HL-60/S4 treated with retinoic acid at 250 ng/mL for 4 days and 3 days (cell line): ENCODE measurements around the gene PPEF2.
"Not testable (repeated sequence)": the region's sequence is repeated elsewhere in the genome, so short reads cannot be mapped to it uniquely, and the experiment has no call there.

Experiments used
- in situ Hi-C: fragments of 300-500 bp; cut with MboI; formaldehyde crosslinking; loops from 2 replicates; pipeline ENCODE4 v1.7.0; 2022; ENCODE audit warnings: low sequenced_read_pairs

PPEF2 gene, protein sequence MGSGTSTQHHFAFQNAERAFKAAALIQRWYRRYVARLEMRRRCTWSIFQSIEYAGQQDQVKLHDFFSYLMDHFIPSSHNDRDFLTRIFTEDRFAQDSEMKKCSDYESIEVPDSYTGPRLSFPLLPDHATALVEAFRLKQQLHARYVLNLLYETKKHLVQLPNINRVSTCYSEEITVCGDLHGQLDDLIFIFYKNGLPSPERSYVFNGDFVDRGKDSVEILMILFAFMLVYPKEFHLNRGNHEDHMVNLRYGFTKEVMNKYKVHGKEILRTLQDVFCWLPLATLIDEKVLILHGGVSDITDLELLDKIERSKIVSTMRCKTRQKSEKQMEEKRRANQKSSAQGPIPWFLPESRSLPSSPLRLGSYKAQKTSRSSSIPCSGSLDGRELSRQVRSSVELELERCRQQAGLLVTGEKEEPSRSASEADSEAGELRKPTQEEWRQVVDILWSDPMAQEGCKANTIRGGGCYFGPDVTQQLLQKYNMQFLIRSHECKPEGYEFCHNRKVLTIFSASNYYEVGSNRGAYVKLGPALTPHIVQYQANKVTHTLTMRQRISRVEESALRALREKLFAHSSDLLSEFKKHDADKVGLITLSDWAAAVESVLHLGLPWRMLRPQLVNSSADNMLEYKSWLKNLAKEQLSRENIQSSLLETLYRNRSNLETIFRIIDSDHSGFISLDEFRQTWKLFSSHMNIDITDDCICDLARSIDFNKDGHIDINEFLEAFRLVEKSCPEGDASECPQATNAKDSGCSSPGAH

DNA sequence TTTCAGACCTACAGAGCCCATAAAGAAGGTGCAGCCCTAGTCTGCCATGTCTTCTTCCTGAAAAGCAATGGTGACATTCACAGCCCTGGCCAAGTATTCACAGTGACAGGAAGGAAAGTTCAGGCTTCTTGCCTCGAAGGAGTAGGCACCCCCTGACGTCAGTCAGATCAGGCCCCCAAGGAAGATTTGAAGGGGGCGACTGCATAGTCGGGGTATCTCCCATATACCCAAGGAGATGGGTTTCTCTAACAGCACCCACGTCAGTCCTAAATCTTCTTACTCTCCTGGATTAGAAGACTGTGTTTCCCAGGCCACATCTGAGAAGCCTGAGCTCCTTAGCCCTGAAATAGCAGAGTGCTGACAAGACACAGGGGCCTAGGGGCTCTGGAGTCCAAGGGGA lies at the start of gene PPEF2:
PPEF2 (minus strand) TSS at position 101 of the 400 bp plus-strand sequence. CDS start 6,127 bp downstream, outside the sequence.
- in situ Hi-C loops, result no loop called here

DNA sequence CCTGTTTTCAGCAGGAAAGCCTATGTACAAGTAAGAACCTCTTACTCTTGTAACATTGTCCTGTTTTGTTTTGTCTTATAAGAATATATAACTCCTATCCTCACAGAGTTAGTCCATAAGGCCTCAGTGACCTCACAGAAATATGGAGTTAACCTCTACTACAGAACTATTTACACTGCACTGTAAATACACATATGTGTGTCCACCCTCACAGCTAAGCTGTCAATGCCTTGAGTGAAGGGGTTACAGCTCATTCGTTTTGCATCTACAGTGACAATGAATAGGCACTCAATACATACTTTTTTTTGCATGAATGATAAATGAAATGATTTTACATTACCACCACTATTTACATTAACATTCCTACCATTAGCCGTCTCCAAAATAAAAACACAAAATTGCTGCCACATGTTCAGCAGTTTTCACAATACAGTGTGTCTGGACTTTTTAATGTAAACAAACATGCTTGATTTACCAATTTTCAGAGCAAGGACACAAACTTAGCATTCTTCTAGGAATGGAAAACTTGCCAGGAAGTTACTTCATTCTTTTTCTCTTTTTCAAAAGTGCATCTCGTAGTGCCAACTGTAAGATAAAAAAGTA lies 48.1 kb upstream of the PPEF2 start:
- in situ Hi-C loops, result no loop called here

DNA sequence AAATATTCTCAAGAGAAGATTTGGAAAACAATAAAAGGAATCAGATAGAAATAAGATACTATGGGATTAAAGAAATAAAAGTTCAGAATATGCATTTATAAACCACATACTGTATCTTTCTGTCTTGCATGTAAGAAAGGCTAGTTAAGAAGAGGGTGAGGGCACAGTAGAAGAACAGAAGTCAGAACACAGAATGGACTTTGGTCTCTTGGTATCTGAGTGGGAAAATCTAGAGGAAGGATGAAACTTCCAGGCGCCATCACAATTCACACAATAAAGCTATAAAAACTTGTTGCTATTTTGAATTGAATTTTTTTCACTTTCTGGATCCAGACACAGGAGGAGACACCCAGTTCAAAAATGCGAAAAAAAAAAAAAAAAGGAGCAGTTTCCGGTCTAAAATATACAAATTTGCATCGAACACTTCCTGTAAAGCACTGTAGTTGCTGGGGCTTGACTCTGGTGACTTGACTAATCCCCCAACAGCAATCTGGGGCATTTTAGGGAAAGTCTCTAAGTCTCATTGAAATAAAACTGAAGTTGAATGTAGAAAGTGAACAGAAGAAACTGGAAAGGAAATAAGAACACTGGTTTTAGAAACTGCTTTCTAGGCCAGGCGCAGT lies 46.7 kb upstream of the PPEF2 start:
- in situ Hi-C loops, result no loop called here

DNA sequence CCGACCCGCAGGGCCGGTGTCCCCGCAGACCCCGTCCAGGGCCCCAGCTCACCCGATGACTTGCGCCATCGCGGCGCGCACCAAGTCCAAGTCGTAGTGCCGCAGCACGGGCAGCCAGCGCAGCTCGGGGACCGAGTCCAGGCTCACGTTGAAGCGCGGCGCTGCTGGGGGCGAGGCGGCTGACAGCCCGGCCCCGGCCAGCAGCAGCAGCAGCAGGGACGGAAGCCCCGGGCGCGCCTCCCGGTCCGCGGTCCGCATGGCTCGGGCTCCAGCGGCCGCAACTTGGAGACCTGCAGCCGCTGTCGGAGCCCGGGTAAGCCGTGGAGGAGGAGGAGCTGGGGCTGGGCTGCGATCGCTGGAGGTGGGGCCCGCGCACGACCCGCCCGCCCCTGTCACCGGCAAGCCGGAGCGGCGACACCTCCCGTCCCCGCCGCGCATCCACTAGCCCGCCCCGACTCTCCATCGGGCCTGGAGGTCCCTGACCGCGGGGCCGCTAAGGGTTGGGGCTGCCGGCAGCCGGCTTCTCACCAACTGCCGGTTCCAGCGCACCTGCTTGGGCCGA lies 38.5 kb upstream of the PPEF2 start, which contains the start of gene NAAA:
NAAA (minus strand) TSS at position 322 of the 562 bp plus-strand sequence; CDS start at position 258, 64 bp downstream.
- in situ Hi-C loops, result no loop called here

DNA sequence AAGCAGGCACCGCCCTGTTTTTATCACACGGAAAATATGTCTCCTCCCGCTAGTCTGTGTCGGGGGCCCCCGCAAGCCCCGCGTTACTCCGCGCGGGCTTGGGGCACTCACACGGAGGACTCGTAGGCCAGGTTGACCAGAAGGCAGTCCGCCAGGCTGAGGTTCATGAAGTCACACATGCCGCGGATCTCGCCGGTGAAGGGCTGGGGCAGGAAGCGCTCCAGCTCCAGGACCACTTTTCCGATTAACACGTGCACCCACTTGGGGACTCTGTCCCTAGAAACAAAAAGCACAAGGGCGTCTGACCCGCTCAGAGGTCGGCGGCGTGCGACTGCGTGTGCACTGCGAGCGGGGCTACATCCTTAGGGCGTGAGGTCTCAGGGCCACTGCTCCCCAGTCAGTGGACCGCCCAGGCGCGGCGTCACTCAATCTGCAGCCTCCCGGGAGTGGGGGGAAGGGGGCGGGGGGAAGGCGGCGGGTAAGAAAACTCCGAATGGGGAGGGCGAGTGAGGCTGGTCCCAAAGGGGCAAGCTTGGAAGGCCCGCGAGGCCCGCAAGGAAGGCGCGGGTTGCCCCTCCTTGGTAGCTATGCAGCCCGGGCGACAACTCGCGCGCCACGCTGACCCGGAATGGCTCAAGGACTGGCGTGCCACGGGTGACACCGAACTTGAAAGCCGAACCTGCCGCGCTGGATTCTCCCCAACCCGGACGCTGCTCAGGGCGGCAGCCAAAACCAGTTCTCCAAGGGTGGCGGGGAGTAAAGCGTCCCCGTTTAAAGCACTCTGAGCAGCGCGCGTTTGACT lies 37.8 kb upstream of the PPEF2 start:
- in situ Hi-C loops, result no loop called here

DNA sequence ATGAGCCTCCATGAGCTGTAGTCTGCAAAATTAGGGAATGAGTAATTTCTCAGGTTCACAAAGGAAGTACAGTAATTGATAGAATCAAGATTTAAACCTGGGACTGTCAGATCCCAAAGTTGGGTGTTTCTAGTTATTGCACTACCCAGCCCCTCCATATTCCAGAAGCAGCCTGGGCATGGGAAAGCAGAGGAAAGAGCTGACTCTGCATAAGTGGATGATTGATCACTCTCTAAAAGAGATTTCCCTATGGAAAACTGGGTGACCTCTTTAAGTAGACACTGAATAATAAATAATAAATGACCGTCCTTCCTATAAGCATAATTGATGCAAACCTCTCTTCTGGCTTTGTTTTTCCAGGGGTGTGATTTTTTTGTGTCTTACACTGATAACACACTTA lies 33.4 kb upstream of the PPEF2 start:
- in situ Hi-C loops, result no loop called here

DNA sequence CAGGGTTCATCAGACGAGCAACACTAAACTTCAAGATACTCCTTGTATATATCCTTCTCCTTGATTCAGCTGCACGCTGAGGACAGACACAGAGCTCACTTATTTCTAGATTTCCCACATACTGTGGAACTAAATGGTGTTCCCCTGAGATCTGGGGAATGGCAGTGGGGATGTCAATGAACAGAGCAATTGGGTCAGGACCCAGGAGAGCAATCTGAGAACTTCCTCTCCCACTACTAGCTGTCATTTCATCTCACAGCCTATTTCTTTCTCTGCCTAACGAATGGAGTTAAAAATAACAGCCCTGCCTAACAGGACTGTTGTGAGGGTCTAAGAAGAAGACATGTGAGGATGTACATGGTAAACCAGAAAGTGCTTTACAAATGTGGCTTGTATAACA lies 27.9 kb upstream of the PPEF2 start:
- in situ Hi-C loops, result no loop called here

DNA sequence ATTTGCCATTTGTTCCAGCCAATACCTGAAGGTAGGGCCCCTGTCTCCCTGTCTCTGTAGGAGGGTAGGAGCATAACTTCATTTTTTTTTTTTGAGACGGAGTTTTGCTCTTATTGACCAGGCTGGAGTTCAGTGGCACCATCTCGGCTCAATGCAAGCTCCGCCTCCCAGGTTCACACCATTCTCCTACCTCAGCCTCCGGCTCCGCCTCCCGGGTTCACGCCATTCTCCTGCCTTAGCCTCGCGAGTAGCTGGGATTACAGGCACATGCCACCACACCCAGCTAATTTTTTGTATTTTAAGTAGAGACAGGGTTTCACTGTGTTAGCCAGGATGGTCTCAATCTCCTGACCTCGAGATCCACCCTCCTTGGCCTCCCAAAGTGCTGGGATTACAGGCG lies 22.7 kb upstream of the PPEF2 start:
- in situ Hi-C loops, result not testable (repeated sequence)

DNA sequence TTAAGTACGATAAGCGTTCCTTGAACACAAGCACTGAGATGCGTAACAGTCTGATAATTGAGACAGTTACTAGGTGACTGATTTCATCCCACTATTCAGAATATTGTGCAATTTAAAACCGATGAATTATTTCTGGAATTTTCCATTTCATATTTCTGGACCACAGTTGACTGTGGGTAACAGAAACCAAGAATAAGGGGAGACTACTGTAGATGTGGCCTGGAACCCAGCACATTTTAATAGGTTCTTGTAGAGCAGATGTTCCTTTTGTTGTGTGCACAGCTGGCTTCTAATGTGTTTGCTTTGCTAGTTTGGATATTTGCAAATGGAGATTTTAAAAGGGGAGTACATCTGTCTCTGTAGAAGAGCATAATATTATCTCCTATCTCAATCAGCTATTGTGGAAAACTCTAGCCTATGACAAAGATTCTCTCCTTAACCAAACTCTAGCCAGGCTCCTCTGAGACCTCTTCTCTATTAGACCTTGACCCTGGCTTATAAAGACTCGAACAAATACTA lies 22.1 kb upstream of the PPEF2 start:
- in situ Hi-C loops, result no loop called here

DNA sequence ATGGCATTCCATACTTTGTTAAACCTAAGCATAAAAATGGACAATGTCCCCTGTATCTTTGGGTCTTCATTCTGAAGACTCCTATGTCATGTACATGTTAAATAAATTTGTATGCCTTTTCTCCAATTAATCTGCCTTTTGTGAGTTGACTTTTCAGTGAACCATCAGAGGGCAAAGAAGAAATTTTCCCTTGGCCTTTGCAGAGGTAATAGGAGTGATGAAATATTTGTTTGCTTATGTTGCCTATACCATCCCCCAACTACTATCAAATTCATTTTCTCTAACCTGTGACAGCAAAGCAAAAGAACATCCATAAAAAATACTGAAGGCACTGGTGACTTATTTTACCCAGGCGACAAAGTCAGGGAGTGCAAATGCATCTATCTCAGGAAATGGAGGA lies 20.3 kb upstream of the PPEF2 start:
- in situ Hi-C loops, result no loop called here

DNA sequence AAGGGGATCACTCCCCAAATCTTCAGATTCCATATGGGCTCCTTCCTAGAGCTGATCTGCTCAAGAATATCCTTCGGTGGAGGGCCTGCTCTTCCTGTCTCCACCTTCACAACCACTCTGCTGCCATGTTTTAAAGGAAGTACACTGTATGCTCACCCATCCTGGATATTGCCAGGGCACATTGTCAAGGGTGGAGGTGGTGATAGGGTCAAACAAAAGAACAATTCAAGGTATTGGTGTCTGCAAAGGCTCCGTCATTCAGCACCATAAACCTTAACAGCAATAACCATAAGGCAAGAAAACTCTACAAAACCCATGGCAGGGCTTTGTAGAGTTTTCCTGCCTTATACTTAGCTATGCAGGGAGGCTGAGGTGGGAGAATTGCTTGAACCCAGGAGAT lies 19.7 kb upstream of the PPEF2 start:
- in situ Hi-C loops, result no loop called here

DNA sequence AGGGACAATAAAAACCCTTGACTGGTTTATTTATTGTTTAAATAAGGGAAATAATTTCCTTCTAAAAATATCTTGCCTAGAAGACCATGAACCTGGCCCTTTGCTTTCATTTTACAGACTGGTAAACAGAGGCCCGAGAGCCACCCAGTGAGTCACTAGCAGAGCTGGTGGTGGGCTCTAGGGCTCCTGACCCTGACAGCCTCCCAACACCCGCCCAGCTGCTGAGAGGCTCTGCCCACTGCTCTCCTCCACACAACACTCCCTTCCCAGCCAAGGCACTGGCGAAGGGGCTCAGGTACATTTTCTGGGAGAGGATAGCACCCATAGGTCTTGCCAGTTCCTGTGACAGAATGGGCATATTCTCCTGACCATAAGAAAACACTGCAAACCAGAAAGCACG lies 18.1 kb upstream of the PPEF2 start:
- in situ Hi-C loops, result no loop called here

DNA sequence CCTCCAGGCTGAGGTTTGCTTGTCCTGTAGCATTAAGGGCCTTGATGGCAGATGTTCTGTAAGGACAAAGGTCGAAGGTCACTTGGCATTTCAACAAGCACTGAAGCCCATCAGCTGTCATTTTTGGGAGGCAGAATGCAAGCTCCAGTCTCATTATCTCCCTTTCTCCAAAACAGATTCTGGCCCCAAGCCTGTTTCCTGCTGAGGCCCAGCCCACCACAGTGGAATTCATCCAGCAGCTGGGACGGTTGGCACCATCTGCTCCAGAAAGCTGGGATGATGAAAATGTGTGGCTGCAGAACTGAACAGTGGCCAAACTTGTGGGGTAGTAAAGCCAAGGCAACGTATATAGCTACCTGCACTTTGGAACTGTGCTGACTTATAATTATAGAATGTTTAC lies 17.7 kb upstream of the PPEF2 start:
- in situ Hi-C loops, result no loop called here

DNA sequence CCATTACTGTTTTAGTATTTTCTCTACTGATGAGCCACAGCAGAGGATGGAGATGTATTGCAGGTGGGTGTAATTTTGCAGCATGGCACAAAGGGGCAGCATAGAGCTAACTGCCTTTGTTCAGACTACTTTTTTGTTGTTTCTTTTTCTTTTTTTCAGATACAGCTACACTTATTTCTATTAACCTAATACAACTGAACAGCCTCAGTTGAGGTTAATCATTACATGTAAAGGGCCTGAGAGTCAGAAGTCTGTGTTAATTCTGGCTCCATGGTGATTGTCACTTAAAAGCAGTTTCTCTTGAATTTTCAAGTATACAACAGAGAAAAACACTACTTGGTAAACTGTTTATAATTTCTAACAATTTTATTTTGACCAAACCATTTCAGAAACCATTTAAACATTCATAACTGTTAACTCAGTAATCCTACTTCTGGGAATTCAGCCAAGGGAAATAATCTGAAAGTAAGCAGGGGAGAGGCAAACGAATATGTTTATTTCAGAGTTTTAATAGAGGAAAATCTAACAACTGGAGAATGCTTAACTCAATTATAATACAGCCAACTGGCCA lies 13.9 kb upstream of the PPEF2 start:
- in situ Hi-C loops, result no loop called here

DNA sequence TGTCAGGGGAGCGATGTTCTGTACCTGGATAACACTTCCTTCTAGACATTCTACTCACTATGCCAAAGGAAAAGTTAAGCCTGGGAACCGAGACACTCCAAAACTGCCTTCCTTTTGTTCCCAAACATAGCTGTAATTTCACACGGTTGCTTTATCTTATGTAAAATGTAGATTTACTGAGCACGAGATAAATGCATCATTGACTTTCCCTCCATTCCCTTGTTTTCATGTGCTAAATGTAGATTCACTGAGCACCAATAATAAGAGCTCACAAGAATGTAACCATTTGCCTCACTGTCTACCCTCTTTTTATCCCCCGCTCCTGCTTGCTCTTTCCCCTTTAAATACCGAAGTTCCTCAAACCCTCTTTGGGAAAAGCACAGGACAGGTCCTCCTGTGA lies 10.7 kb upstream of the PPEF2 start:
- in situ Hi-C loops, result no loop called here

DNA sequence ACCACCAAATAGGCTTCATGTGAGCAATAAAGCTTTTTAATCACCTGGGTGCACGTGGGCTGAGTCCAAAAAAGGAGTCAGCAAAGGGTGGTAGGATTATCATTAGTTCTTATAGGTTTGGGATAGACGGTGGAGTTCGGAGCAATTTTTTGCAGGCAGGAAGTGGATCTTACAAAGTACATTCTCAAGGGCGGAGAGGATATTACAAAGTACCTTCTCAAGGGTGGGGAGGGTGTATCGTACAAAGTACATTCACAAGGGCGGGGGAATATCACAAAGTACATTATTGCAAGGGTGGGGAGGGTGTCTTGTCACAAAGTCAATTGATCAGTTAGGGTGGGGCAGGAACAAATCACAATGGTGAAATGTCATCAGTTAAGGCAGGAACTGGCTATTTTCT lies 8.6 kb upstream of the PPEF2 start:
- in situ Hi-C loops, result not testable (repeated sequence)

DNA sequence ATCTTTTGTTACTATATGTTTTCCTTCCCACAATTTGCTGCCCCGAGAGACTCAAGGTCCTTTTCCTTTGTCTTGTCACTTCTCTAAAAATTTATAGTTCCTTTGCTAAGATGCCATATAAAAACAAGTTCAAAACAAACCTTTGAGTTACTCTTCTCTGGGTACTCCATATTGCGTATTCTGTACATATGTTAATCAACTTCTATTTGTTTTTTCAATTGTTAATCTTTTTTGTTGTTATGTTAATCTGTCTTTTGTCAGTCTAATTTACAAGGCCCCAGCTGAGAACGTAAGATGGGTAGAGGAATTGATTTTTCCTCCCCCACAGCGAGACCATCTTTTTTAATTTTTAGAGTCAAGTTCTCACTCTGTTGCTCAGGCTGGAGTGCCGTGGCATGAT lies 7.2 kb upstream of the PPEF2 start:
- in situ Hi-C loops, result no loop called here

DNA sequence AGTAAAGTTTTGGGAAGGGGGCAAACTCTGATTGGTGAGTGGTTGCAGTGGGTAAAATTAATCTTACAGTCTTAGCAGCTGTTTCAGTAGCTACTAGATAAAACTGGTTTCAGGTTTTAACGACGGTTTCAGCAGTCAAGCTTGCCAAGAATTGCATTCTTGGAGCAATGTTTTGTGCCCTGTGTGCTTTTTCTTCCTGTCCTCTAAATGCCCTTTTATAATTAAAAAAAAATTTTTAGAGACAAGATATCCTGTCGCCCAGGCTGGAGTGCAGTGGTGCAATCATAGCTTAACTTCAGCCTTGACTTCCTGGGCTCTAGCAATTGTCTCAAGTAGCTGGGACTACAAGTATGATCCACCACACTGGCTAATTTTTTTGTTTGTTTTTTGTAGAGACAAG lies 6.3 kb upstream of the PPEF2 start:
- in situ Hi-C loops, result no loop called here

DNA sequence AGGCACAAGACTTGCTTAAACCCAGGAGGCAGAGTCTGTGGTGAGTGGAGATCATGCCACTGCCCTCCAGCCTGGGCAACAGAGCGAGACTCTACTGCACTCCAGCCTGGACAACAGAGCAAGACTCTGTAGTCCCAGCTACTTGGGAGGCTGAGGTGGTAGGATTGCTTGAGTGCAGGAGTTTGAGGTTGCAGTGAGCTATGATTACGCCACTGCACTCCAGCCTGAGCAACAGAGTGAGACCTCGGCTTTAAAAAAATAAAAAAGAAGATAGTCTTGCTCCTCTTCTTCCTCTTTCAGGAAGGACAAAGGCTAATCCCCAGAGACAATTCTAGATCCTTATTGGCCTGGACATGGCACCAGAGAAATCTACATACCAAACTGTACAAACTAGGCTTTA lies 5.7 kb upstream of the PPEF2 start:
- in situ Hi-C loops, result no loop called here

DNA sequence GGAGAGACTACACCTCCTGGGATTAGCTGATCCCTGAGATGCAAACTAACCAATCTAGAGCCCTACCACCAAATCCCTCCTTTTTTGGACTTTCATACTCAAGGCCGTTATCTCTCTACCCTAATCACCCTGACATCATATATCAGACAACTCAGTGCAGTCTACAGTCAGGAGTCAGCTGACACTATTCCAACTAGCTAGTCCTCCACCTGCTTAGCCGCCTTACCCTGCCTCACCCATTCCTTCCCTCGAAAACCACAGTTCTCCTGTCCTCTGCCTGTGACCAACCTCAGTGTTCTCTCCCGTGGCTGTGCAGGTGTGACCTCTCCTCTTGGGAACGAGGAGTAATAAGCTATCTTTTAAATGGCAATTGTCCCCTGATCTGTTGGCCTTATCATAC lies 1.8 kb upstream of the PPEF2 start:
- in situ Hi-C loops, result no loop called here
